HG02970 (cell line): Measurements from ENCODE around the gene GALNT16.
"Not testable (repeated sequence)": the region's sequence is repeated elsewhere in the genome, so short reads cannot be mapped to it uniquely, and the experiment has no call there.

Experiments
- ATAC-seq: cut with Tn5 transposase; IDR thresholded peaks from one replicate; pipeline ENCODE4 v1.9.1; 2021; ENCODE audit warnings: mild to moderate bottlenecking, moderate library complexity, moderate number of reproducible peaks; ENCODE audit not compliant: unreplicated experiment, low FRiP score

GALNT16 gene

DNA sequence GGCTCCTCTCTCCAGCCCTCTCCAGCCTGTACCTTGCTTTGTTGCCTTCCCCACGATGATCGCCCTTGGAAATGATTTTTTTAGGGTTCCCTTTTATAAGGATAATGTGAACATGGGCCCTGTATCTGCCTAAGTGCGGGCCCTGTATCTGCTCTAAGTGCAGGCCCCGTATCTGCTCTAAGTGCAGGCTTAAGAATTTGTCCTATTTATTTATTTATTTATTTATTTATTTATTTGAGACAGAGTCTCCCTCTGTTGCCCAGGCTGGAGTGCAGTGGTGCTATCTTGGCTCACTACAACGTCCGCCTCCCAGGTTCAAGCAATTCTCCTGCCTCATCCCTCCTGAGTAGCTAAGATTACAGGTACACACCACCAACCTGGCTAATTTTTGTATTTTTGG is 22.5 kb downstream of the GALNT16 start:
- ATAC-seq: no peak

DNA sequence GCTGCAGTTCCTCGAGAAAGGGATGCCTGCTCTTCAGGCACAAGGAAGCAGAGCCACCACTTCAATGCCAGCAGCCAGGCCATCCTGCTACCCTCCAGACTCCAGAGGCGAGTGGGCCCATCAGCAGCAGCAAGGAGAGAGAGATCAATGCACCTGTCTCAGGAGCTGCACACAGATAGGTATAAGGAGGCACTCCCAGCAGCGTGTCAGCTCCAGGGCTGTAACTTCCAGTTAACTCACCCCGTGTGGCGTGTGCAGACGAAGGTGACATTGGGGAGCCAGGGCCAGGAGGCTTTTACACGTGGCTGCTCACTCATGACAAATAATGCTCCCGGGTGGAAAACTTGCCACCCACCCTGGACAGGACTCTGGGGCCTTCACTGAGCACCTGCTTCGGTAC is 24.2 kb downstream of the GALNT16 start:
- no peak for ATAC-seq

- no peak for ATAC-seq
Measured at GRCh38 chr14:69285661-69286255, 25.8 kb downstream of the GALNT16 start.

DNA sequence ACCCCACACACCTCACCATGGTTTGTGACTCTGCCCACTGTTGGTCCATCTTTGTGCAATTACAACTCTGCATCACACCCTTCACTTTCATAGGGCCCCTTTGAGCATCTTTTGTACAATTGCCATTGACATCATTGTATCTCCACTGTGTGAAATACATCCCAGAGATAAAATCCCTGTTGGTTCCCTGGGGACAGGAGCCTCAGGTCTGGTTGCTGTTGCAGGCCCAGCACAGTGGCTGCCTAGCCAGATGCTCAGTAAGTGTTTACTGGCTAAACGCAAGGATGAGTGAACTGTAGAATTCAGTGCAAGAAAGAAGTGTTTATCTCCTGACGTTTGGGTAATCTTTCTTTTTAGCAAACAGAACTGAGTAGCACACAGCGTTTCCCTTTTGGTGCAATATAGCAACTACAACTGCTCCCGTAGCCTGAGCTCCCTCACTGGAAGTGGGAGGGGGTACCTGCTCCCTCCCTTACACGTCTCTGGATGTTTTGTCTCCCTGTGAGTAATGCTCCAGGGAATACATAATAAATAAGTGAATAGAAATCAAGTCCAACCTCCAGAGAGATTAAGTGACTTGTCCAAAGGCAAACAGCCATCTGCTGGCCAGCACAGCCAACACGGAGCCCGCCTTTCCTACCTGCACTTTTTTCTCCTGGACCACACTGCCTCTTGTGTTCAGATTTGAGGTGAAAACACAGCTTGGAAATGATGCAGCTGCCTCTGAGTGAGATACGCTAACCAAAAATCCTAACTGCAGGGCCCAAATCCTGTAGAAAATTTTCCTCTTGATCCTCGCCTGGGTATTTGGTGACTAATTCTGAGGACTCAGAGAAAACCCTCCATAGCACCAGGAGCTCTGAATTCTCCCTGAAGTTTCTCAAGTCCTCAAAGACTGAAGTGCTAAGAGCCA is 27.4 kb downstream of the GALNT16 start:
- no peak for ATAC-seq

GRCh38 chr14:69288011-69288771 is 28.2 kb downstream of the GALNT16 start:
- no peak for ATAC-seq

DNA sequence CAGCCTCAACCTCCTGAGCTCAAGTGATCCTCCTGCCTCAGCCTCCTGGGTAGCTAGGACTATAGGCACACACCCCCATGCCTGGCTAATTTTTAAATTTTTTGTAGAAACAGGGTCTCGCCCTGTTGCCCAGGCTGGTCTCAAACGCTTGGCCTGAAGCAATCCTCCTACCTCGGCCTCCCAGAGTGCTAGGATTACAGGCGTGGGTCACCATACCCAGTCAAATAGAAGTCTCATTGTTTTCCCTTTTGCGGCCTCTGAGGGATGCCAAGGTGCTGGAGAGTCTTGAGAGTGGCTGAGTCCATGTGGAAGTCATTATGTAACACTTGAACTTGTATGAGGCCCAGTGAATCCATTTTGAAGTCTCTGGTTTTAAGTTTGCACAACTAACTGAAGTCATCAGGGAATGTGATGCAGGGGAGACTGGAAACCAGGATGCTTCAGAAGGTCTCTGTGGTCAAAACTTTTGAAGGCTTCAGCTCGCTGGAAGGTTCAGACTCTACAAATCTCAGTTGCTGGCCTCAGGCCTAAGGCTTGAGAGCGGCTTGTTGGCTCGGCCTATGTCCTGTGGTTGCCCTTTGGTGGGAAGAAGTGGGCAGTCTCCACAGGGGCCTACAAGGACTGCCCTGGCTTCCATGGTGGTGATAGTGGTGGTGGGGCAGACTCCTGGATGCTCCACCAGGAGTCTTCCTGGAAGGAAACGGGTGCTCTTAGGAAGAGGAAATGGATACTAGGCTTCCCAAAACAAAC is 29.2 kb downstream of the GALNT16 start:
- ATAC-seq: no peak

DNA sequence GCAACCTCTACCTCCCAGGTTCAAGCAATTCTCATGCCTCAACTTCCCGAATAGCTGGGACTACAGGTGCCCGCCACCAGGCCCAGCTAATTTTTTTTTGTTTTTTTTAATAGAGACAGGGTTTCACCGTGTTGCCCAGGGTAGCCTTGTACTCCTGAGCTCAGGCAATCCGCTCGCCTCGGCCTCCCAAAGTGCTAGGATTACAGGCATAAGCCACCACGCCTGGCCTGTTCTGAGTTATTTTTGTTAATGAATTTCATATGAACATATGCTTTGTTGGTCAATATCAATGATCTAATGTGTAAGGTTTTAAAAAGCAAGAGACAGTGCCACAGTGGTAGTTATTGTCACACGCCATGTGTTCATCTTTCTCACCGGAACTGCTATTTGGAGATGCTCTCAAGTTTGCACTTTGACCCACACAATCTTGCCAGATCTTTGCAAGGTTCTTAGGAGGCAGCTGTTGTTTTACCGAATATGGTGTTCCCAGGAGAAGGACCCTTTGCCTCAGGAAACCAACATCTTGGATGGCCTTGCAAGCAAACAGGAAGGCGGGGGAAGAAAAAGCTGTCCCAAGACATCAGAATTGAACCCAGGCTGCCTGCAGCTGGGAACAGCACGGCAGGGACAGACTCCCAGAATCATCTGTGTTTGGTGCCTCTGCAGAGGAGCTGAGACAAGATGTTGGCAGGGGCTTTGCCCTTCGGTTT is 30.0 kb downstream of the GALNT16 start:
- no peak for ATAC-seq

GRCh38 chr14:69290881-69291280 is 30.9 kb downstream of the GALNT16 start:
- not testable (repeated sequence) for ATAC-seq

DNA sequence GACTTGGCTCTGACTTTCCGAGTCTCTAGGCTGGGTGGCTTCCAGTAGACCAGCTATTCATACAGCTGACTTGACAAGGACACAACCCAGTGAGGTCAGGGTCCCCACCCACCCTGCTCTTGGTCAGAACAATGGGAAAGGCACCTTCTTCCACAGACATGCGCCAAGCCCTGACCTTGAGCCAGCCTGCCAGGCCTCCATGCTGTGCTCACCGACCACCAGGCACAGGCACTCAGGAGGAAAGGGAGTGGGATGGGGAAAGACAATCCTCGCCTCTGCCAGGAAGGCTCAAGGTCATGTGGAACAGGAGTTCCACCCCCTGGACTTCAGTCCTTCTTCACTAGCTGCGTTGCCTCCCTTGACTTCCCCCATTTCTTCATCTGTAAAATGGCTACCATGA is 31.4 kb downstream of the GALNT16 start:
- no peak for ATAC-seq

- ATAC-seq: no peak
Measured at GRCh38 chr14:69291891-69292561, 32.1 kb downstream of the GALNT16 start.

GRCh38 chr14:69298131-69299071 is 38.4 kb downstream of the GALNT16 start:
- ATAC-seq: no peak

GRCh38 chr14:69299286-69300035 is 39.5 kb downstream of the GALNT16 start:
- ATAC-seq: no peak

DNA sequence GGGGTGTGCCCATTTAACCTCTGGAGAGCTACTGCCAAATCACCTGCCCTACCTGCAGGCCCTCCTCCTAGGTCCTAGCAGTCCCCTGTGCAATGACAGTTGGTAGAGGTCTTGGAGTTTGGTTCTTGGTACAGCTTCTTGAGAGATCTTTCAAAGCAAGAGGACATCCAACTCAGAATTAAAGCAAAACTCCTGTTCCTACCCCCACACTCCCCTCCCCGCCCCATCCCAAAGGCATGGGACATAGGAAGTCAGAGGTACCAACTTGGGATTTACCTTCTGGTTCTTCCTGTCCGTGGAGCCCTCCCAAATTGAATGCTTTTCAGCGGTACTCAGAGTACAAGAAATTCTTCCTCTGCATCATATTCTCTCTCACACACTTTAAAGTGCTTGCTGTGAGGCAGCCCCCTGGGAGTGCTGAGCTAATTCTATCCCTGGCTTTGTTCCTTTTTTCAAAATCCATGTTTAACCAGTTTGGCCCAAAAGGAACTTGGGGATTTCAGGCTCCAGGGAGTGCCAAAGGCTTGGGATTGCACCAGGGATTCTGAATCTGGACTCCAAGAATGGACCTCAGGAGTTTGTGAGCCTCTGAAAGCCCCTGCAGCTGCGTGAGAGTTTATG is 40.8 kb downstream of the GALNT16 start:
- no peak for ATAC-seq

GRCh38 chr14:69303086-69303485 is 43.1 kb downstream of the GALNT16 start:
- ATAC-seq: no peak

GRCh38 chr14:69312608-69313007 is 52.6 kb downstream of the GALNT16 start:
- no peak for ATAC-seq

DNA sequence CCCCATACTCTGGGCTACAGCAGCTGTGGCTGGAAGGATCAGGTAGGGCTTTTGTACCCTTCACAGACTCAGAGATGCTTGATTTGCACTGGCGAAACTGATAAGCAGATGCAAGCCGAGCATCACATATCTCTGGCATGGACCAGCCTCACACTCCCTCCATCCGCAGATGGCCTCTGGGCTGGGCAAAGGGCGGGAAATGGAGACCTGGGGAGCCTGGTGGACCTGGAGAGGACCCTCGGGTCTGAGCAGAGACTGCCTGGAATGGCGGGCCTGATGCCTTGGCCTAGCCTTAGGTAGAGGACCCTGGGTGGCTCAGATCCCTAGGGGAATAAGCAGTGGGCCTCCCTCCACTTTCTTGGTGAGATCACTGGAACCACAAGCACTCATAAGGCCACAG is 53.2 kb downstream of the GALNT16 start:
- ATAC-seq: no peak

DNA sequence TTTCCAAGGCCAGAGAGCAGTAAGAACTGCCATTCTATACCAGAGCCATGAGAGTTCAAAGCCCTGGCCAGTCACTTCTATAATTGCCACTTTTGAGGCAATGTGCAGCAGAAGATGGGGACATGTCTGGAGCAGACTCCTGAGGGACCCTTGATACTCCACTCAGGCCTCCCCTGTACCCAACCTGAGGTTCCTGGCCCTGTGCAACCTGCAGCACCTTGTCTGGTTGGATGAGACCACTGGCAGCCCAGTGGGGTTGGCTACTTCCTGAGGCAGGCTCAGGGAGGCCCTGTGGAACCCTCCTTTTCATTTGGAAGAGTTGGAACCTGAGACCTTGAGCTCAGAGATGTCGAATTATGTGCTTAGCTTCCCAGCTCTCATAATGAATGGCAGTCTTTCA is 54.4 kb downstream of the GALNT16 start:
- no peak for ATAC-seq
